Measurements from ENCODE around the gene POMT1.

POMT1 gene

DNA sequence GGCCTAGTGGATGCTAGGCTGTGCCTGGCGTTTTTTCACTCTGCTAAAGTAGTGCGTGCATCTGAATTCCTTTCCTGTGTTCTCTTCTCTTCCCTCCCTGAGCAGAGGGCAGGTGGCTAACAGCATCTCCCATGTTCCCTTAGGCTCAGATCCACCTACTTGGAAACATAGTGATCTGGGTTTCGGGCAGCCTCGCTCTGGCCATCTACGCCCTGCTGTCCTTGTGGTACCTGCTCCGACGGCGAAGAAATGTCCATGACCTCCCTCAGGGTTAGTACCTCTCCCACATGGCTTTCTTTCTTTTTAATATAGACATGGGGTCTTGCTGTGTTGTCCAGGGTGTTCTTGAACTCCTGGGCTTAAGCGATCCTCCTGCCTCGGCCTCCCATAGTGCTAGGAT lies 18.5 kb downstream of the POMT1 start:
- ChIA-PET CTCF (interaction anchor here (0.9 kb wide), 1 partner anchor 29 kb away, joined by 3 read pairs; no protein-coding TSS in a partner anchor), POLR2A (ENCODE audit: low non-redundant PET) (no interaction called here)
- no peak for DNase-seq (ENCODE audit: low spot score)
- TF ChIP-seq, protein P1, sequence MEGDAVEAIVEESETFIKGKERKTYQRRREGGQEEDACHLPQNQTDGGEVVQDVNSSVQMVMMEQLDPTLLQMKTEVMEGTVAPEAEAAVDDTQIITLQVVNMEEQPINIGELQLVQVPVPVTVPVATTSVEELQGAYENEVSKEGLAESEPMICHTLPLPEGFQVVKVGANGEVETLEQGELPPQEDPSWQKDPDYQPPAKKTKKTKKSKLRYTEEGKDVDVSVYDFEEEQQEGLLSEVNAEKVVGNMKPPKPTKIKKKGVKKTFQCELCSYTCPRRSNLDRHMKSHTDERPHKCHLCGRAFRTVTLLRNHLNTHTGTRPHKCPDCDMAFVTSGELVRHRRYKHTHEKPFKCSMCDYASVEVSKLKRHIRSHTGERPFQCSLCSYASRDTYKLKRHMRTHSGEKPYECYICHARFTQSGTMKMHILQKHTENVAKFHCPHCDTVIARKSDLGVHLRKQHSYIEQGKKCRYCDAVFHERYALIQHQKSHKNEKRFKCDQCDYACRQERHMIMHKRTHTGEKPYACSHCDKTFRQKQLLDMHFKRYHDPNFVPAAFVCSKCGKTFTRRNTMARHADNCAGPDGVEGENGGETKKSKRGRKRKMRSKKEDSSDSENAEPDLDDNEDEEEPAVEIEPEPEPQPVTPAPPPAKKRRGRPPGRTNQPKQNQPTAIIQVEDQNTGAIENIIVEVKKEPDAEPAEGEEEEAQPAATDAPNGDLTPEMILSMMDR (conservative IDR thresholded peaks at IDR 0.05; ENCODE audit: low read depth): no peak
- no peak overlapping the region for H3K27ac ChIP-seq

DNA sequence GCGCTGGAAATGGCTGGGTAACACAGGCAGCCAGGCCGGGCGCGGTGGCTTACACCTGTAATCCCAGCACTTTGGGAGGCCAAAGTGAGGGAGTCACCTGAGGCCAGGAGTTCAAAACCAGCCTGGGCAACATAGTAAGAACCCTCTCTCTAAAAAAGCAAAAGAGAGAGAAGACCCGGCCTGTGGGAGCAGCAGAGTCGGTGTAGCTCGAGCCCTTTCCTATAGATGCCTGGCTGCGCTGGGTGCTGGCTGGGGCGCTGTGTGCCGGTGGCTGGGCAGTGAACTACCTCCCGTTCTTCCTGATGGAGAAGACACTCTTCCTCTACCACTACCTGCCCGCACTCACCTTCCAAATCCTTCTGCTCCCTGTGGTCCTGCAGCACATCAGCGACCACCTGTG lies 19.1 kb downstream of the POMT1 start:
- TF ChIP-seq, protein P1 (conservative IDR thresholded peaks at IDR 0.05; ENCODE audit: low read depth): no peak
- ChIA-PET POLR2A (ENCODE audit: low non-redundant PET) (no interaction called here), CTCF (no interaction called here)
- peak overlapping the region; percentile 40; the same call in 1 of the 2 replicates for H3K27ac ChIP-seq
- DNase-seq (ENCODE audit: low spot score): no peak

DNA sequence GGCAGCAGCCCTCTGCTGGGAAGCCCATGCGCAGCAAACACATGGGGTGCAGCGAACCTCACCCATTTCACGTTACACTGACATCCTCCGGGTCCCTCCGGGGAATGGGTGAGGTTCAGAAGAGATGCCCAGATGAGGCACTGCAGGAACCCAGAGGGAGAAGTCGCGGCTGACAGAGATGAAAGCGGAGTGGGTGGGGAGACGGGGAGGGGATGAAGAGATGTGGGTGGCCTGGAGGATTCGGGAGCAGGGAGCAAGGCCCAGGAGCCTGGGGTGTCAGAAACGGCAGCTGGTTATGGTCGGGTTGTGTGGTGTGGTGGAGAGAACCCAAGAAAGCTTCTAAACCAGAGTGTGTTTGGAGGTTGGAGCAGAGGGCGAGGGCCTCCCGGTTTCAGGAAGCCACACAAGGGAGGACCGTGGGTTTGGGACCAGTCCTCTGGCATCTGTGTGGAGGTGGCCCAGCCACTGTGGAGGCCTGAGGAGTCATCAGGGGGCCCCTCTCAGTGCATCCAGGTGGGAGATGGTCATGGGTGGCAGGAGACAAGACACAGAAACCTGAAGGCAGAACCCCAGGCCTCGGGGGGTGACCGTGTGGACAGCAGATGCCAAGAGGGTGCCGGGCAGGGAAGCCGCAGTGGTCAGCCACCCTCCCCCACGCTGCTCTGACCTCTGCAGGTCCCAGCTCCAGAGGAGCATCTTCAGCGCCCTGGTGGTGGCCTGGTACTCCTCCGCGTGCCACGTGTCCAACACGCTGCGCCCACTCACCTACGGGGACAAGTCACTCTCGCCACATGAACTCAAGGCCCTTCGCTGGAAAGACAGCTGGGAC lies 19.8 kb downstream of the POMT1 start:
- DNase-seq (ENCODE audit: low spot score): no peak
- H3K27ac ChIP-seq: peak overlapping the region; percentile 40; the same call in 1 of the 2 replicates
- POLR2A ChIA-PET (ENCODE audit: low non-redundant PET): no interaction called here
- CTCF ChIA-PET: no interaction called here
- TF ChIP-seq, protein P1 (conservative IDR thresholded peaks at IDR 0.05; ENCODE audit: low read depth): no peak

DNA sequence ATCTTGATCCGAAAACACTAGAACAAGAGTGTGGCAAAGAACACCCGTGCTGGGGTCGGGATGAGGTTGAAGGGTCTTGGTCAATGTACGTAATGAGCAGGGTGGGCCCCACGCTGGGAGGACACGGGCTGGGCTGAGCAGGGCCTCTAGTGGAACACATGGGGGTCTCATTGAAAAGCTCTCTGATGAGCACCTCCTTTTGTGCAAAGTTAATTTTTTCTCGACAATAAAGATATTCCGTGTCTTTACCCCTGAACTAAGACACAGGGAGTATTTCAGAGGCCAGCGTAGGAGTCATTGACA lies 20.3 kb downstream of the POMT1 start:
- ChIA-PET POLR2A (ENCODE audit: low non-redundant PET) (no interaction called here), CTCF (no interaction called here)
- peak overlapping the region; percentile 40 for H3K27ac ChIP-seq
- no peak for DNase-seq (ENCODE audit: low spot score)
- TF ChIP-seq, protein P1 (conservative IDR thresholded peaks at IDR 0.05; ENCODE audit: low read depth): no peak

DNA sequence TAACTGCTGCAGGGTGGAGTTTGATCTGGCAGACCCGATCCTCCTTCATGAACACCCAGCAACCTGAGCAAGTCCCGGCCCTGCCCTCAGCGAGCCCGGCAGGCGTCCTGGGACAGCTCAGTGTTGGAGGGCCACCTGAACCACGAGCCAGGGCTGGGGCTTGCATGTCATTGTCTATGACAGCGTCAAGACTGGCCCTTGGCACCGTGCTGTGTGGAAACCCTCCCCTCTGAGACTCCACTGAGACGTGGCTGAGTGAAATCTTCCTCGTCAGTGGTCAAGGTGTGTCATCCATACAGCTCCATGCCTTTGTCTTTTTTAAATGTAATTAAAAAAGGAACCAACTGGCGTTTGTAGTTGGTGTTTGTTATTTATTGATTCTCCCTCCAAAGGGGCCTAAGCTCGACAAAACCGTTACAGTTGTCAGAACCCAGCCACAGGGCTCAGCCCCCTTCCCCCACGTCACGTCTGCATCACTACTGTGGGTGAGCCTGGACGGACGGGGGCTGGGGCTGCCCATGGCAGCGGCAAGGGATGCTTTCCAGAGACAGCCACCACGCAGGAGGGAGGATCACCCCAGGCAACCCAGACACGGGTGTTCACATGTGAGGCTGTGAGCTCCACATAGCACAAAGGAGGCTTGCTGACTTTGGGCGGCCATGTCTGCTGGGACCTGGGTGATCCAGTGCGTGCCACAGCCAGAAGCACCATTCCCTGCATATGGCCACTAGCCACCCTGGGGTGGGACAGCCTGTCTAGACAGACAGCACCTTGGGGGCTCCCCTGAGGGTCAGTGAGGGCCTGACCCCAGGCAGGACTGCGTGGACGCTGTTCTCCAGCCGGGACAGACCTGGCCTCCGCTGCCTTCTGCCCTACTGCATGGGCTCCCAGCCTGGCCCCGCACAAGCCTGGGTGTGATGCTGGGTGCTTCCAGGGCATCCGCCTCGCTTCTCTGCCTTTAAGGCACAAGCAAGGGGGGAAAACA lies 21.0 kb downstream of the POMT1 start:
- TF ChIP-seq, protein P1 (conservative IDR thresholded peaks at IDR 0.05; ENCODE audit: low read depth): no peak
- POLR2A ChIA-PET (ENCODE audit: low non-redundant PET): no interaction called here
- peak overlapping the region; percentile 40 for H3K27ac ChIP-seq
- DNase-seq (ENCODE audit: low spot score): no peak
- CTCF ChIA-PET: no interaction called here

DNA sequence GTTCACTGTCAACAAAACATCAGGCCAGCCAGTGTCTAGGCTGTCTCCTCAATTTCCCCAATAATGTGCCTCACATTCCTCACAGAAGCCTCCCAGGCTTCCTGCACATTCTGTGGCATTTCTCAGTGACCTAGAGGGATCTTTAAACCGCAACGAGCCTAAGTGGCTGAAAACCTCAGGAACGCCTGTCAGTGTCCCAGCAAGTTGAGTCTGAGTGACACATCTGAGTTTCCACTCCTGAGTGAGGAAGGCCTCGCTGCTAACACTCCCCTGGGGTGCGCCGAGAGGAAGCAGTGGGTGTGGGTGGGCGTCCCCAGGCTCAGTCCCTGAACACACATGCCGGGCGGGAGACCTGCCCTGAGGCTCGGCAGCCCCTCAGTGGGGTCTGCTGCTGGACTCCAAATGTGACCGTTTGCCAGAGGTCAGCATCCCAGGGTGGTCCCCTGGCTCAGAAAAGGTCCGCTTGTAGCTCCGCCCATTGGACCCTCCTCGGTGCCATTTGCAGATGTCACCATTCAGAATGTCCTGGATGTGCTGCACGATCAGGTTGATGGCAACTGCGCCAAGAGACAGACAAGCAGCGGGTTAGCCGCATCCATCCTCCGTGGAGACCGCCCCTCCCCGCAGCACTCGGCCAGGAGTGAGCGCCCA lies 22.1 kb downstream of the POMT1 start:
- H3K27ac ChIP-seq: peak overlapping the region; percentile 5; the same call in 1 of the 2 replicates
- POLR2A ChIA-PET (ENCODE audit: low non-redundant PET): no interaction called here
- DNase-seq (ENCODE audit: low spot score): no peak
- TF ChIP-seq, protein P1 (conservative IDR thresholded peaks at IDR 0.05; ENCODE audit: low read depth): no peak
- CTCF ChIA-PET: interaction anchor here (0.6 to 1.0 kb wide), 2 partner anchors 188 to 634 kb away, joined by 3 to 5 read pairs; no protein-coding TSS in a partner anchor
